Fibroblast of lung (primary cell): ENCODE data around the gene ADRB1.

Experiments used
- EZH2 ChIP-seq: IDR thresholded peaks from 2 replicates; pipeline ENCODE4 v1.5.1; 2012; ENCODE audit warnings: low read length, control low read depth, mild to moderate bottlenecking; ENCODE audit errors: missing control alignments
- TF ChIP-seq, protein P1 (sequence below), 2 donors: IDR thresholded peaks in 1 of 2; conservative IDR thresholded peaks in 1 of 2; 1 replicate in 1 of 2; 2 replicates in 1 of 2; pipeline ENCODE4 v1.5.1; 2011 to 2012; ENCODE audit warnings: low read length in 2 of 2, control low read depth in 1 of 2, inconsistent platforms in 1 of 2, low read depth in 1 of 2, mild to moderate bottlenecking in 1 of 2

DNA sequence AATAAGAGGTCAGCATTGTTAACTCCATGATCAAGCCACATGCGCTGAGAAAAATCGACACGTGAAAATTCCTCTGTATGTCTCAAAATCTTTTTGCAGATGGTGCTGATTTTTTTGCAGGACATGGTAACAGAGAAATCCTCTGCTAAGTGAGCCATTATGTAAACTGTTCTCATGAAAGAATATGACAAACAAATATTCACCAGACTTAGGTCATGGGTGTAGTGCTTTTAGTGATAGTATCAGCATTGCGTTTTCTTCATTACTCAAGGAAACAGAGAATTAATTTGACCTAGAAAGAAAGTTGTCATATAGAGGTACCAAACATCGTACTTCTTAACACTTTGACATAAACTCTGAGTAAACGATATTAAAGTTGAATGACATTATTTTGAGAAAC lies 34.7 kb downstream of the ADRB1 start:
- TF ChIP-seq, protein P1, sequence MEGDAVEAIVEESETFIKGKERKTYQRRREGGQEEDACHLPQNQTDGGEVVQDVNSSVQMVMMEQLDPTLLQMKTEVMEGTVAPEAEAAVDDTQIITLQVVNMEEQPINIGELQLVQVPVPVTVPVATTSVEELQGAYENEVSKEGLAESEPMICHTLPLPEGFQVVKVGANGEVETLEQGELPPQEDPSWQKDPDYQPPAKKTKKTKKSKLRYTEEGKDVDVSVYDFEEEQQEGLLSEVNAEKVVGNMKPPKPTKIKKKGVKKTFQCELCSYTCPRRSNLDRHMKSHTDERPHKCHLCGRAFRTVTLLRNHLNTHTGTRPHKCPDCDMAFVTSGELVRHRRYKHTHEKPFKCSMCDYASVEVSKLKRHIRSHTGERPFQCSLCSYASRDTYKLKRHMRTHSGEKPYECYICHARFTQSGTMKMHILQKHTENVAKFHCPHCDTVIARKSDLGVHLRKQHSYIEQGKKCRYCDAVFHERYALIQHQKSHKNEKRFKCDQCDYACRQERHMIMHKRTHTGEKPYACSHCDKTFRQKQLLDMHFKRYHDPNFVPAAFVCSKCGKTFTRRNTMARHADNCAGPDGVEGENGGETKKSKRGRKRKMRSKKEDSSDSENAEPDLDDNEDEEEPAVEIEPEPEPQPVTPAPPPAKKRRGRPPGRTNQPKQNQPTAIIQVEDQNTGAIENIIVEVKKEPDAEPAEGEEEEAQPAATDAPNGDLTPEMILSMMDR (conservative IDR thresholded peaks at IDR 0.05 in 1 of 2, IDR thresholded peaks at IDR 0.05 in 1 of 2; ENCODE audit: low read depth in 1 of 2, low read length in 2 of 2) = no peak
- TF ChIP-seq EZH2 = no peak
